Stimulated activated naive CD4-positive, alpha-beta T cell (primary cell): Measurements from ENCODE around the gene OR10AD1.
"Not testable (repeated sequence)": the region's sequence is repeated elsewhere in the genome, so short reads cannot be mapped to it uniquely, and the experiment has no call there.

ENCODE experiments used
- DNase-seq, 6 experiments: peaks; one replicate each; lab custom pipeline; 2025; lab: John Stamatoyannopoulos, UW

Gene OR10AD1

GRCh38 chr12:48203192-48203591 lies at the start of gene OR10AD1:
TSS of gene OR10AD1 (minus strand) at chr12:48203292. CDS start at chr12:48203292, 0 bp downstream.
- no peak for DNase-seq

- no peak for DNase-seq
These were observed 44.3 kb upstream of the OR10AD1 start for GRCh38 chr12:48247181-48247966.

GRCh38 chr12:48237162-48237561 lies 34.1 kb upstream of the OR10AD1 start:
- DNase-seq, result no peak

- DNase-seq, result no peak
These were observed 32.8 kb upstream of the OR10AD1 start for GRCh38 chr12:48235796-48236333.

- DNase-seq, result not testable (repeated sequence)
These were observed 28.3 kb upstream of the OR10AD1 start for GRCh38 chr12:48231169-48231958.

GRCh38 chr12:48224533-48224932 lies 21.4 kb upstream of the OR10AD1 start:
- DNase-seq, result not testable (repeated sequence)

GRCh38 chr12:48221645-48222044 lies 18.6 kb upstream of the OR10AD1 start:
- DNase-seq, result no peak

- DNase-seq, result no peak
These were observed 17.6 kb upstream of the OR10AD1 start for GRCh38 chr12:48220701-48221100.

- no peak for DNase-seq
These were observed 16.5 kb upstream of the OR10AD1 start for GRCh38 chr12:48219631-48220030.

GRCh38 chr12:48216785-48217184 lies 13.7 kb upstream of the OR10AD1 start:
- no peak for DNase-seq

- not testable (repeated sequence) for DNase-seq
These were observed 6.4 kb upstream of the OR10AD1 start for GRCh38 chr12:48209495-48209894.

GRCh38 chr12:48202766-48203165 lies 326 bp downstream of the OR10AD1 start:
- DNase-seq, result no peak

GRCh38 chr12:48201516-48201915 lies 1.6 kb downstream of the OR10AD1 start:
- no peak for DNase-seq

GRCh38 chr12:48201091-48201490 lies 2.0 kb downstream of the OR10AD1 start:
- no peak for DNase-seq

- DNase-seq, result peak in 3 of 6 experiments; percentile 27 to 46 (median 44)
These were observed 3.3 kb downstream of the OR10AD1 start for GRCh38 chr12:48199774-48200221.

- peak in 1 of 6 experiments; percentile 27 for DNase-seq
These were observed 4.1 kb downstream of the OR10AD1 start for GRCh38 chr12:48198985-48199384.

GRCh38 chr12:48198672-48198971 lies 4.5 kb downstream of the OR10AD1 start:
- DNase-seq, result peak in 2 of 6 experiments; percentile 35 to 56

- DNase-seq, result peak; percentile 72 to 89 (median 83)
These were observed 5.0 kb downstream of the OR10AD1 start for GRCh38 chr12:48197971-48198671.

- DNase-seq, result peak in 3 of 6 experiments; percentile 64 to 84 (median 71)
These were observed 5.5 kb downstream of the OR10AD1 start for GRCh38 chr12:48197549-48197970.

- no peak for DNase-seq
These were observed 8.3 kb downstream of the OR10AD1 start for GRCh38 chr12:48194799-48195201.

- DNase-seq, result no peak
These were observed 9.5 kb downstream of the OR10AD1 start for GRCh38 chr12:48193623-48194022.

- DNase-seq, result no peak
These were observed 10.2 kb downstream of the OR10AD1 start for GRCh38 chr12:48192861-48193260.
